ENCODE data around the gene CSTF1.
"Not testable (repeated sequence)": the region's sequence is repeated elsewhere in the genome, so short reads cannot be mapped to it uniquely, and the experiment has no call there.

CSTF1 gene

DNA sequence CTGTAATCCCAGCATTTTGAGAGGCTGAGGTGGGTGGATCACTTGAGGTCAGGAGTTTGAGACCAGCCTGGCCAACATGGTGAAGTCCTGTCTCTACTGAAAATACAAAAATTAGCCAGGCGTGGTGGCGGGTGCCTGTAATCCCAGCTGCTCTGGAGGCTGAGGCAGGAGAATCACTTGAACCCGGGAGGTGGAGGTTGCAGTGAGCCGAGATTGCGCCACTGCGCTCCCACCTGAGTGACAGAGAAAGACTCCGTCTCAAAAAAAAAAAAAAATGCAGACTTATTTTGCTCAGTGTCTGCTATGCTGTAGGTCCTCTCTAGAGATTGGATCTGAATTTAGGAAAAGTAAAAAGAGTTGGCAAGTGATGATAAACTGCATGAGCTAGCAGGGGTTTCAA lies 18.8 kb downstream of the CSTF1 start:
- not testable (repeated sequence) for DNase-seq

DNA sequence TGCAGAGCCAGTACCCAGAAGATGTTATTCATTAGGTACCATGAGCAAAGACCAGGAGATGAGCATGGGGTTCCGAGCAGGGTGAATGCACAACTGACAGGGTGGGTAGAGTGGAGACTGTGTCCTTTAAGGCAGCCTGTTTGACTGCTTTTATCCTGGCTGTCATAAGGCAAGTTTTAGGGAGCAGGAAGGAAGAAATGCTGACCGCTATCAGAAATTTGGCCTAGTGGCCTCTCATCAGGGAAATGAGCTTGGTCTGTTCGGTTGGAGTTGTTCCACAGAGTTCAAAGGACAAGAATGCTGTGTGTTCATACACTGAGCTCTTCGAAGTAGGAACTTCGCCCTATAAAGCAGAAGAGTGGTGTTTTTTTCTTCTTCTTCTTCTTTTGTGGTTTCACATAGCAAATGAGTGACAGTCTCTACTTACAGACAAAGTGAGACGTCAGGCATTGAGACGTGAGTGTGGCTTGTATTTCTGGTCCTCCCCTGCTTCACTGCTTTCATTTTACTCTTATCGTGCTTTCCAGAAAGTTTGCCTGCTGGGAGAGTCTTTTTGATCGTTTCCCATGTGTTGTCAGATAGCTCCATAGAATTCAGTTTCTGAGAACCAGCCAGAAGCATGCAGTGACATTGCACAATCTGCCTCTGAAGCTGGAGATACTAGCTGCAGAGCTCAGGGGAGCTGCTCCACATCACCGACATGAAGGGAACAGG lies 19.5 kb downstream of the CSTF1 start, which contains the start of gene CASS4:
Gene CASS4, plus strand, starts transcription at position 502 of the 714 bp plus-strand sequence. Its CDS starts 199 bp downstream, at position 701.
- no peak for DNase-seq

DNA sequence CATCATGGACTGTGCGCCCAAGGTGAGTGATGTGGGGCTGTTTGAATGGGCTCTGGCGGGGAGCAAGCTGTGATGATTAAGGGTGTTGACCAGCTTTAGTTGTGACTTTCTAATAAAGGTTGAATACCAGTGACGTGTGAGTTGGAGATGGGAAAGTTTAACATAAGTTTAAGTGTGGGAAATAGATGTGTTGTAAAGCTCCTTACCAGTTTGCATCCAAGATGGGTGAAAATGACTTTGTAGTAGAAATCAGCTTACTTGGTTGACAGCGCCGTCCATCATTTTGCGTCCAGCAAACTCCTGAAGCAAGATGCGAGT lies 20.0 kb downstream of the CSTF1 start:
- no peak for DNase-seq

DNA sequence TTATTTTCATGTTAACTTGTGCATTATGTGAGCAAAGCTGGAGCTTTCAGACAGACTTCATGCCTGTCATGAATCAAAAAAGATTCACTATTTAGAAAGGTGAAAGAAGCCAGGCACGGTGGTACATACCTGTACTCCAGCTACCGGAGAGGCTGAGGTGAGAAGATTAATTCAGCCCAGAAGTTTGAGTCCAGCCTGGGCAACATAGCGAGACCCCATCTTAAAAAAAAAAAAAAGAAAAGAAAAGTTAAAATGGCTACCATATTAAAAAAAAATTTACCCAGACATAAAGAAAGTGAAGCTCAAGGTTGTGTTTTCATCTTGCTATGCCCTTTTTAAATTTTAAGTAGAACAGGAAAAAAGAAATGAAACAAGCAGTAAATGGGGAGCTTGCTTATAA lies 20.5 kb downstream of the CSTF1 start:
- no peak for DNase-seq

DNA sequence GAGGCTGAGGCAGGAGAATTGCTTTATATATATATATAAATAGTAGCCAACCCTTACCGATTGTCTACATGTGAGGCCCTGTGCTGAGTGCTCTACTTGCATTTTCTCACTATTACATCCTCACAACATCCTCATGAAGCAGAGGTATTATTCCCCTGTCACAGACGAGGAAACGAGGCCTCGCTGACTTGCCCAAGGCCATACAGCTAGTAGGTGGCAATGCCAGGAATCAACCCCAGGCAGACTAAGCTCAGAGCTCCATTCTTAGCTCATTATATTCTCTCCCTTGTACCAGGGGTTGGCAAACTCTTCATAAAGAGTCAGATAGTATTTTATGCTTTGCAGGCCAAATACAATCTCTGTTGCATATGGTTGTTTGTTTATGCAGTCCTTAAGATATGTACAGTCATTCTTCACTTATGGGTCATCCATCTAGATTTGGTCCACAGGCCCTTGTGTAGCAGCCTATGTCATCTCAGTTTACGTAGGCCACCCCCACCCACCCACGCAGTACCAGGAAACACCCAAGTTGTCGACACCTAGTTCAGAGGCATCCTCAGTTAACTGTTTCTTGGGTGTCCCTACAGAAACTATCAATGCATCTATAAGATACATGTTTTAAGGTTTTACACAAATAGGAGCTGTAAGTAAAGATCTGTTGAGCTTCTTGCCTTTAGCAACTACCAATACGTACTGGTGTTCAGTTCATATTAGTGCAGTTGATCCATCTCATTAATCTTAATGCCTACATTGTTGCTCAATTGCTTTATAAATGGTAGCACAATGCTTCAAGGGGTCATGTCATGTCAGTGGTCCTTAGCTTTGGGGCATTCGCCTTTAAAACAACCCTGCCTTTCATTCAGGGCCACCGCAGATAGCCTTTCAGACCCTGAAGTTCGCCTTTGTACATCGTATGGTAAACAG lies 22.7 kb downstream of the CSTF1 start:
- no peak for DNase-seq

DNA sequence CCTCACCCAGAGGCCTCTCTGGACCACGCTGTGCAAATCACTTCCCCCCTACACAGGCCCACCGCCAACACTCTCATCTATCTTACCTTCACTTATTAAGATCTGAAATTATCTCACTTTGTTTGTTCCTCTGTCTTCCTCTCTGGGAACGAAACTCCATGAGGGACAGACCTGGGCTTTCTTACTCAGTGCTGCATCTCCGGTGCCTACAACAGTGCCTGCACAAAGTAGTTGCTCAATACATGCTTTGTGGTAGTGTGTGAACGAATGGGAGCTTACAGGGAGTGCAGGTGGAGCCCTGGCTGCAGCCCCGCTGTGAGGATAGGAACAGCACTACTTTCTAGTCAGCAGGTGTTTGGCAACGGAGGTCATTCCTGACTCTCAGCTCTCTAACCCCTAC lies 25.0 kb downstream of the CSTF1 start:
- no peak for DNase-seq

DNA sequence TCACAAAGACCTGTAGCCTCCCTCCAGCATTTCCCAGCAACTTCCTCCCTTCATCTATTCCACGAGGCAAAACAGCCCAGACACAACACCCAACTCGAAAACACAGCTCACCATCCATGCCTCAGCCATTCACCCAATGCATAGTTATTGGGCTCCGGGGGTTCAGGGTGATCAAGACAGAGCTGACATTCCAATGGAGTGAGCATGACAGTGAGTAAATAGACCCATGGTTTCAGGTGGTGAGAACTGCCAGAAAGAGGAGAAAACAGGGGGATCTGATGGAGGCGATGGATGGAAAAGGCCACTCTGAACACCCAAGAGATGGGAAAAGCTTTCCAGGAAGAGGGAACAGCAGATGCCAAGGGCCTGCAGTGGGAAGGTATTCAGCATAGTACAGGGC lies 25.5 kb downstream of the CSTF1 start:
- no peak for DNase-seq

DNA sequence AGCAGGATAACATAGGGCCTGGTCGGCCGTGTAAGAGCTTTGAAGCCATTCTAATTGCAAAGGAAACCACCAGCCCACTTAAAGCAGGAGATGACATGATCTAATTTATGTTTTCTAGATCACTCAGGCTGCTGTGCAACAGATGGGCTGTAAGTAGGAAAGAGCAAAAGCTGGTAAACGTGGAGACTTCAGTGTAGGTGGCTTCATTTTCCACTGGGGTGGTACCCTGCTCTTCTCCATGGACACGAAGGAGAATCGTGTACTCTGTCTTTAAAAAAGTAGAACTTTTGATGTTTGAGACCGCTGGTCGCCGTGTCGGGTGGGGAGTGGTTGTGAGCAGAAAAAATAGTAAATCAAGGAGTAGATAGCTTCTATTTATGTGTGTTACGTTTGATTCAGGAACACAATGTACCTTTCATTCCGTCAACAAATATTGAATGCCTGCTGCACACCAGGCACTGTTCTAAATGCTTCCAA lies 26.0 kb downstream of the CSTF1 start:
- DNase-seq: no peak

DNA sequence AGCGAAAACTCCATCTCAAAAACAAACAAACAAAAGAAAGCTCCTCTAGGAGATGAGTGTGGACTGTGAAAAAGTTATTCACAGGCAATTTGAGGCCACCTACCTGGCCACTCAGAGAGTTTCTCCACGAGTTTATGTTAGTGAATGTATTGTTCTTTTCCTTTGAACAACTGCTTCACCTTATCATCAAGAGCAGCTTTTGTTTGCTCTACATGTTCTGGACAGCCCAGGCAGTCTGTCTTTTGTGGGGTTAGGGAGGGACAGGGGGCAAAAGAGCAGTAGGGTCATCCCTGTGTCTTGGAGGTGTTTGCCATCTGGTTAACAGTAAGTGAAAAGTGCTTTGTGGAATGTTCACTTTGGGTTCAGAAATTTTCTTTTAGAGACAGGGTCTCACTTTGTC lies 27.6 kb downstream of the CSTF1 start:
- no peak for DNase-seq

DNA sequence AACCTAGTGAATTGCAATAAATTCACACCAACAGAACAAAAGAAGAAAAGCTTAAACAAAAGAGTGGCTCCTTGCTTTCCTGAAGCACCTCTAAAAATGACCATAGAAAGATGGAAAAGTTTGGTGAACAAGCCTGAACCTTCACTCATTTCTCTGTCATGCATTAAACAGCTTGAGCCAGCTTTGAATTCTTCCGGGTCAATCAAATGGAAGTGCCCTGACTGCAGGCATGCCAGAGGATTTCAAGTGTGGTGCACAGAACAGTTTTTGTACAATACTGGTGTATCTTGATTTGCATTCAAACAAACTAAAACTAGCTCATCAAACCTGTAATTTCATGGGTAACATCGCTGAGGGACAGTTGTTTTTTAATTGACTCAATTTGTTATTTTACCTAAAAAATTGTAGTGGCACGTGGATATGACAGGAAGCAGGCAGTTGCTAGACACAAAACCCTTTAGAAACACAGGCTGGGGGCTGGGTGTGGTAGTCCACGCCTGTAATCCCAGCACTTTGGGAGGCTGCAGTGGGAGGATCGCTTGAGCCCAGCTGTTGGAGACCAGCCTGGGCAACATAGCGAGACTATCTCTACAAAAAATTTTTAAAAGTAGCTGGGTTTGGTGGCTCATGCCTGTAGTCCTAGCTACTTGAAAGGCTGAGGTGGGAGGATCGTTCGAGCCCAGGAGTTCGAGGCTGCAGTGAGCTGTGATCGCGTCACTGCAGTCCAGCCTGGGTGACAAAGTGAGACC lies 28.7 kb downstream of the CSTF1 start:
- no peak for DNase-seq

DNA sequence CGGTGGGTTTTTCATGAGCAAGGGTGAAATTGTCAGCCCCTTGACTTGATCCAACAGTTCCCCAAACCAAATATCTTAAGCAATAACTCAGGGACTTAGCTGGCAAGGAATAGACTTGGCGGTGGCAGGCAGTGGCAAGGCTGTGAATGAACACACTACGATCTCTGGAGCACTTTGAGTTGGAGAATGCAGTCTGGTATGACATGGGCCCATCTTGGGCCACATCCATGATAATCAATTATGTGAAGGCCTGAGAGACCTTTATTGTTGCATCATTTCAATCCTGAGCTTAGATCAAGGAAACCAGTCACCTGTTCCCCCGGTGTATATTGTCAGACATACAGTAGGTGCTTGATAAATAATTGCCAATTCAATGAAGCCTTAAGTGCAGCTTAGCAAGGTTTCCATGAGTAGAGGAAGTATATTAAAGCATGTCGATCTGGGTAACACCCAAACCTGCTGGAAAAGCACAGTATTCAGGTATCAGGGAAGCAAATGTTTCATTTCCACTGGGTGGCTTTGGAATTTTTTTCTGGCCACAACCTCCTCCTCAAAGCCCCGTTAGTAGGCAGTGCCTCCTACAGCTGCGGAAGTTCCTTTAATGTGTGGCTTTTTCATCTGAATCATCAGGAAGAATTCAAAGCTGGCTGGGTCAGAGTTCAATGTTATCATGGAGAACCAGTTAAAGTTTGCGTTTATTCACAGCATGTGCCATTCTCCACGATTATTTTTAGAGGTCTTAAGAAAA lies 29.8 kb downstream of the CSTF1 start:
- no peak for DNase-seq

DNA sequence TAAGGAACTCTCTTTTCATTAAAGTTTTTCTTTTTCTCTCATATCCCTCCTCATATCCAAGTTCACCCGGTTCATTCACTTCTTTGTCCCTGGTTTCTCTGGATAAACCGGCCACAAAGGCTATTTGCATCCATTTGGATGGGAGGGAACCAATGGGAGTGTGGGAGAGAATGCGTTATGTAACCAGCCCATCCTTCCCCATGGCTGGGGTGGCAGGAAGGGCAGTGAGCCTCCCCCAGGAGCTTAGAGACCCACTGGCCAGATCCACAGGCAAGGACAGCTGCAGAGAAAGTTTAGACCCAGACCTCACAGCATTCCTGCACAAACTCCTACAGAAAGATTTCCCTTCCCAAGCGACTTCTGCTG lies 30.4 kb downstream of the CSTF1 start:
- no peak for DNase-seq

DNA sequence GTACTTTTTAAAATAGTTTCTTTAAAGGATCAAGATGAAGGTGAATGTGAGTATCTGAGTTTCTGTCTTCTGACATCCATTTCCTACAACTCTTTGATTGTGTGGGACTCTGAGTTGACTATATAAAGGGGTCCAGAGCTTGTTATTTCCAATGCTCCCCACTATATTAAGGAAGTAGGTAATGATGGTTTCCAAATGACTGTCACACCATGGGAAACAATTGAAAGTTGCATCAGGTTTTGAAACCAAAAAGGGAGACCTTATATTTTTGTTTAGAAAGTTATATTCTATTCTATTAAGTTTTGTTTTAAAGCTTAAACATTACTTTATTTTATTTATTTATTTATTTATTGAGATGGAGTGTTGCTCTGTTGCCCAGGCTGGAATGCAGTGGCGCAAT lies 30.8 kb downstream of the CSTF1 start:
- no peak for DNase-seq

DNA sequence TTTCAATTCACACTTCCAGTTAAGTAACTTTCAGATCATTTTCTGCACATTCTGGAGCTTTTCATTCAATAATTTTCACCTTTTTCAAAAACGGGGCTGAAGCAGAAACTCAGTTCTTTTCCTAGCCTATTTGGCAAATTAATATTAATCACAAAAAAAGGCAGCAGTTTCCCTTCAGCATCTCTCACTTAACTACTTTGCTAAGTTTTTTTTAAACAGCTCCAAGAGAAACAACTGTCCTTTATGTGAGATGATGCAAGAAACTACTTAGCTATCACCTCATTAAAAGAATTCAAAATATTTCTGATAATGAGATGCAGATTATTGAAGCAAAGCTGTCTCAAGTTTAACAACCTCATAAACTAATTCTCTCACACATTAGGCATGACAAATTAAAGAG lies 31.4 kb downstream of the CSTF1 start:
- no peak for DNase-seq

DNA sequence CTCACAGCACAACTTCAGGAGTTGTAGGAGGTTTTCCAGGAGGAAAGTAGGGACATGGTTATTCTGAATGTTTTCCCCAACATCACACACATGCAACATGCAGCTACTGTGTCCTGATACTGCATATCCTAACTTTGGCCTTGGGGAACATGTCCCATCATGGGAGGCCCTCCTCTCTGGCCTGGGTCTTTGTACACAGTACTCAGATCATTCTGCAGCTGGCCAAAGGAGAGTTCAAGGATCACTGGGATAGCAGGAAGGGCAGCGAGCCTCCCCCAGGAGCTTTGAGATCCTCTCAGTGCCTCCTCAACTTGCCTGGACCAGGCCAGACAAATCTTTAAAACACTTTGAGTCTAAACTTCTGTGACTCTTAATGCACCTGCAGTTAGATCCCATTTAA lies 32.5 kb downstream of the CSTF1 start:
- no peak for DNase-seq

DNA sequence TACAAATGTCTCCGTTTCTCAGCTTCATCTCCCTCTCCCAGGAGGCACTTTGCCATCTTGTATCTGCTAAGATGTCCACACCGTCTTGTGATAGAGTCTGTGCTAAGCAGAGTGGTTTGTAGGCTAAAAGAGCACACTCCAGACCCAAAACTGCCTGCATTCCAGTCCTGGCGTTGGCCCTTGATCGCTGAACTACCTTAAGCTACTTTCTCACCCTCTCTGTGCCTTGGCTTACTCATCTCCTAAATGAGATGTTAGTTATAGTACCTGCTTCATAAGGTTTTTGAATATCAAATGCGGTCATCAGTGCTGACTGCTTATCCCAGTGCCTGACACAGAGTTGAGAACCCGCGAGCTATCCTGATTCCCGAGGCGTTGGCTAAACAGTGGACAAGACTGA lies 33.6 kb downstream of the CSTF1 start:
- no peak for DNase-seq

DNA sequence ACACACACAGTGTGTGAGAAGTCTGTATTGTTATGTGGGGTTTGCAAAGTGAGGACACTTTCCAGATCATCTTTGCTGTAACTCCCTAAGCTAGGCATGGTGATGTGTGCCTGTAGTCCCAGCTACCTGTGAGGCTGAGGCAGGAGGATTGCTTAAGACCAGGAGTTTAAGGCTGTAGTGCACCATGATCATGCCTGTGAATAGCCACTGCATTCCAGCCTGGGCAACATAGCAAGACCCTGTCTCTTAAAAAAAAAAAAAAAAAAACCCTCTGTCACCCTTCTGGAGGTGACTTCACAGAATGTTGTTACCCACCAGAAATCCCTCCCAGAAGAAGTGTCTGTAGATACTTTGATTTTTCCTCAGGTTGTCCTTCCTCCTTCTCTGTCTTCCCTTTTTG lies 34.5 kb downstream of the CSTF1 start:
- no peak for DNase-seq

DNA sequence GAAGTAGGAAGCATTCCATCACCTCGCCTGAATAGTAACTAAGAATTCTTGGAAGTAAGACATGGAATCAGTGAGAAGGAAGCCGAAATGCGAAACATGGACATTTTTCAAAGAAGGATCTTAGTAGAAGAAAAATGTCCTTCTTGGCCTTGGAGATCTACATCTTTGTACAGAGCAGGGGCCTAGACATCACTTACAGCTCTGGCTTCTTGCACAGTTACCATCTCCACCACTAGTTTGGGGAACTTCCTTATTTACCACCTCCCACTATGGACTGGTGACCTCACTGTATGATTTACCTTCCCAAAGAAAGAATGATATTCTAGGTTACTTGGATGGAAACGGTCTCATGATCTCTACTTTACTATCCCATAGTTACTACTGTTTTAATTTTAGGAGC lies 35.4 kb downstream of the CSTF1 start:
- DNase-seq: no peak

DNA sequence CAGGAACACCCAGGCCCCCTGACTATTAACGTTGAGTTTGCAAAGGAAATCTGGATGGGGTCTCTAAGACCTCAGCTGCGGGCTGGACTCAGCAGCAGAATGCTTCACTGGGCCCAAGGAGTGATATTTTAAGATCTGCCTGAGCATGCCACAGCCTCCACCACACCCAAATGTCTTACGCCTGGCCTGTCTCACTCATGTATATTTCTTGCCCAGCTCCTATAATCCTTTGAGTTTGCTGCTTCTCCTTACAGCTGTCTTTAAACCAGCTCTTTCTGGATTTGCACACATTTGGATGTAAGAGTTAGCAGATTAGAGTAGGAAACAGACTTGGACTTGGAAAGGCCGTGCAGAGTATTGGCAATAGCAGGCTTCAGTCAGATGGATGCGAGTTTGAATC lies 36.0 kb downstream of the CSTF1 start:
- no peak for DNase-seq

DNA sequence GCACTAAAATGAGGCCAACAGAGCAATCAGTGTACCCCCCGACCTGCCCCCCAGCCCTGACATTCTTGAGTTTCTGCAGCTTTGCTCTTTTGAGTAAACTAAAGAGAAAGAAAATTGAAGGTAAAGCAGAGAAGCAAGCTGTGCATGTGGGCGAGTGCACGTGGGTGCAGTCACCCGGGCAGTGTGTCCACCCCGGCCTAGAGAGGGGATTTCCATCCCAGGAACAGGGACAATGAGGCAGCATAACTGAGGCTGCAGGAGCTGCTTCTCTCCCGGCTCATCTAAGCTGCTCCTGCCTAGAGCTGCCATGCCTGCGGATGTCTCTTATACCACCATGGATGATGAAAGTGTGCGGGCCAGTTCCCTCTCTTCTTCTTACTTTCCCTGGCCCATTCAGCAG lies 36.4 kb downstream of the CSTF1 start:
- no peak for DNase-seq

DNA sequence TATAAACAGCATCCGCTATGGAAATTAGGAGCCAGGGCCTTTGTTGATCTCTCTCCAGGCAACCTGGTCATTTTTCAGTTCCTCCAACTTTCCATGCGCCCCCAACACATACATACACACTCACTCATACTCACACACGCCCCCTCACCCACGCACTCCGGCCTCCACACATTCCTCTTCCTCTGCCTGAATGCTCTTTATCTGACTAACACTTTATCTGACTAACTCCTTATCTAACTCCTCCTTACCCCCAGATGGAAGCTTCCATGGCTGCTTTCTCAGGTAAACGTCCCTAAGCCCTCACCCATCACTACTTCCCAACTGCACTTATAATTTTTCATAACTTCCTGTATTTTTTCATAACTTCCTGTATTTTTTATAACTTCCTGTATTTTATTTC lies 37.1 kb downstream of the CSTF1 start:
- no peak for DNase-seq

DNA sequence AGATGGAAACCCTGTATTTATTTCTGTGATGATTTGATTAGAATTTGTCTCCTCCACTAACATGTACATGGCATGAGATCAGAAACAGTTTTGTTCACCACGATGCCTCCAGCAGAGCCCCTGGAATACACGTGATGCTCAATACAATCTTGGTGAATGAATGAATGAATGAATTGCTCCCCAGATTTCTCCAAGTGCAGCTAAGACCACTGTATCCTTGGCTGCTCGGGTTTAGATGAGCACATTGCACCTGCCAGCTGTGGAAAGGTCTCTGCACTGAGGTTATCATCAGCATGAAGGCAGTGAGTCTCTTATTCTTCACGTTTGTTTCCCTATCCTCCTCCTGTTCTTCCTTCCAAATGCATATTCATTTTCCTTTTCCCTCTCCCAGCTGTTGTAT lies 37.5 kb downstream of the CSTF1 start:
- no peak for DNase-seq

DNA sequence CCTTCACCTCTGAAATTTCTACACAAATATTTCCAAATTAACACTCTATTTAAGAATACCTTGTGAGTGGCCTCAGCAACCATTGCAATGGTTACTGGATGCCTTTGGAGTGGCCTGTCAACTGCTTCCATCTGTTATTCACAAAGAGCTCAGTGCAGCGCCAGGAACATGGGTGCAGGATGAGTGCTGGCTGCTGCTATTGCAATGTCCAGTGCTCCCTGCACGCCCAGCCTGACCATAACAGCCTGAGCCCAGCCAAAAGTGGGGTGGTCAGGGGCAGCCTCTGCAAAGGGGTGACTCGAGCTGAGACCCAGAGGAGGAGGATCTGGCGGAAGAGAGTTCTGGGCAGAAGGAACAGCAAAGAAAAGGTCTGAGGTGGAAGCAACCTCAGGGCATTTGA lies 38.0 kb downstream of the CSTF1 start:
- no peak for DNase-seq
